Gastrocnemius medialis (tissue), 4 donors: ENCODE measurements around the gene CACNA1F.

Experiments
- POLR2A ChIP-seq, 2 donors: fragments of 450-650 bp; IDR thresholded peaks; one replicate each; pipeline ENCODE4 v1.6.1; 2017; ENCODE audit warnings: antibody characterized with exemption in 2 of 2, mild to moderate bottlenecking in 2 of 2, moderate library complexity in 2 of 2
- TF ChIP-seq, protein P1 (sequence below), 5 experiments: fragments of 450-650 bp in 3 of 5; fragments of 200-600 bp in 2 of 5; sonication (generic) in 2 of 5; IDR thresholded peaks in 4 of 5; conservative IDR thresholded peaks in 1 of 5; 1 replicate in 4 of 5; 2 replicates in 1 of 5; pipeline ENCODE4 v1.5.1; 2016 to 2019; ENCODE audit warnings: antibody characterized with exemption in 5 of 5, mild to moderate bottlenecking in 3 of 5, moderate library complexity in 3 of 5

DNA sequence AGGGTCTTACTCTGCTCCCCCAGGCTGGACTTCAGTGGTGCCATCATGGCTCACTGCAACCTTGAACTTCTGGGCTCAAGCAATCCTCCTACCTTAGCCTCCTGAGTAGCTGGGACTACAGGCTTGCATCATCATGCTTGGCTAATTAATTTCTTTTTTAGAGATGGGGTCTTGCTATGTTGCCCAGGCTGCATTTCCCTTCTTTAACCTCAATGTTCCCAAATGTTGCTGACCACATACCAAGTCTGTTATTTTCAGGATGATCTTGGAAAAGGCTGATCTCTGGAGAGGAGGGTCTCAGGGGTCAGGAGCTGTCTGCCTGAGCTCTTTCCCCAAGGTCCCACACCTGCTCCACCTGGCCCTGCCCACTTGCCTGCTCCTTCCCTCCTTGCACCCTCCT lies 13.0 kb downstream of the CACNA1F start:
- no peak for TF ChIP-seq POLR2A (IDR thresholded peaks at IDR 0.05)
- TF ChIP-seq, protein P1, sequence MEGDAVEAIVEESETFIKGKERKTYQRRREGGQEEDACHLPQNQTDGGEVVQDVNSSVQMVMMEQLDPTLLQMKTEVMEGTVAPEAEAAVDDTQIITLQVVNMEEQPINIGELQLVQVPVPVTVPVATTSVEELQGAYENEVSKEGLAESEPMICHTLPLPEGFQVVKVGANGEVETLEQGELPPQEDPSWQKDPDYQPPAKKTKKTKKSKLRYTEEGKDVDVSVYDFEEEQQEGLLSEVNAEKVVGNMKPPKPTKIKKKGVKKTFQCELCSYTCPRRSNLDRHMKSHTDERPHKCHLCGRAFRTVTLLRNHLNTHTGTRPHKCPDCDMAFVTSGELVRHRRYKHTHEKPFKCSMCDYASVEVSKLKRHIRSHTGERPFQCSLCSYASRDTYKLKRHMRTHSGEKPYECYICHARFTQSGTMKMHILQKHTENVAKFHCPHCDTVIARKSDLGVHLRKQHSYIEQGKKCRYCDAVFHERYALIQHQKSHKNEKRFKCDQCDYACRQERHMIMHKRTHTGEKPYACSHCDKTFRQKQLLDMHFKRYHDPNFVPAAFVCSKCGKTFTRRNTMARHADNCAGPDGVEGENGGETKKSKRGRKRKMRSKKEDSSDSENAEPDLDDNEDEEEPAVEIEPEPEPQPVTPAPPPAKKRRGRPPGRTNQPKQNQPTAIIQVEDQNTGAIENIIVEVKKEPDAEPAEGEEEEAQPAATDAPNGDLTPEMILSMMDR (IDR thresholded peaks at IDR 0.05 in 4 of 5, conservative IDR thresholded peaks at IDR 0.05 in 1 of 5) = no peak
